Mucosa of rectum (tissue), 2 donors: ENCODE data around the gene CYFIP2.

Experiments
- H3K27ac ChIP-seq, 2 donors: one replicate each; pipeline ENCODE4 v1.7.0; 2013; ENCODE audit warnings: inconsistent platforms in 2 of 2, low read depth in 2 of 2, low read length in 2 of 2
- H3K27me3 ChIP-seq, 2 donors: one replicate each; pipeline ENCODE4 v1.7.0; 2013; ENCODE audit warnings: low read length in 2 of 2; ENCODE audit not compliant: control insufficient read depth in 2 of 2, insufficient read depth in 2 of 2
- H3K36me3 ChIP-seq, 2 donors: one replicate each; pipeline ENCODE4 v1.7.0; 2013; ENCODE audit warnings: low read length in 2 of 2; ENCODE audit not compliant: control insufficient read depth in 2 of 2, insufficient read depth in 2 of 2
- H3K4me1 ChIP-seq, 2 donors: one replicate each; pipeline ENCODE4 v1.7.0; 2013; ENCODE audit warnings: low read length in 2 of 2, mild to moderate bottlenecking in 1 of 2; ENCODE audit not compliant: control insufficient read depth in 2 of 2, insufficient read depth in 2 of 2
- H3K4me3 ChIP-seq, 2 donors: one replicate each; pipeline ENCODE4 v1.7.0; 2013; ENCODE audit warnings: low read length in 2 of 2
- H3K9ac ChIP-seq, 2 donors: one replicate each; pipeline ENCODE4 v1.7.0; 2013; ENCODE audit warnings: low read length in 2 of 2, low read depth in 1 of 2, mild to moderate bottlenecking in 1 of 2
- H3K9me3 ChIP-seq, 2 donors: one replicate each; pipeline ENCODE4 v1.7.0; 2013; ENCODE audit warnings: low read length in 2 of 2; ENCODE audit not compliant: control insufficient read depth in 2 of 2
- donor health status: healthy.
- donor health status: Normal muscosa, but diverticular disease.

Gene CYFIP2

GRCh38 chr5:157342822-157343402 is 77.0 kb downstream of the CYFIP2 start:
- Histone ChIP-seq H3K9me3 (no peaks in the 10 kb centered on the region), H3K4me1 (no peaks in the 10 kb centered on the region), H3K27me3 (no peaks in the 10 kb centered on the region), H3K4me3 (no peak overlapping the region), H3K27ac (no peak overlapping the region), H3K9ac (no peak overlapping the region), H3K36me3 (peaks cover 0 to 3% of the 10 kb centered on the region in 2 donors)

- no peak overlapping the region for H3K27ac ChIP-seq
- H3K36me3 ChIP-seq: peaks cover 0 to 3% of the 10 kb centered on the region in 2 donors
- H3K4me1 ChIP-seq: no peaks in the 10 kb centered on the region
- no peaks in the 10 kb centered on the region for H3K27me3 ChIP-seq
- H3K9ac ChIP-seq: no peak overlapping the region
- H3K9me3 ChIP-seq: no peaks in the 10 kb centered on the region
- H3K4me3 ChIP-seq: no peak overlapping the region
Observed at GRCh38 chr5:157343842-157344790, 78.2 kb downstream of the CYFIP2 start.

- Histone ChIP-seq H3K27ac (no peak overlapping the region), H3K9ac (no peak overlapping the region), H3K4me1 (no peaks in the 10 kb centered on the region), H3K36me3 (peaks cover 0 to 3% of the 10 kb centered on the region in 2 donors), H3K27me3 (no peaks in the 10 kb centered on the region), H3K4me3 (no peak overlapping the region), H3K9me3 (no peaks in the 10 kb centered on the region)
Observed at GRCh38 chr5:157345067-157345466, 79.1 kb downstream of the CYFIP2 start.

GRCh38 chr5:157345485-157345884 is 79.6 kb downstream of the CYFIP2 start:
- H3K36me3 ChIP-seq: peaks cover 0 to 3% of the 10 kb centered on the region in 2 donors
- H3K4me3 ChIP-seq: no peak overlapping the region
- H3K9me3 ChIP-seq: no peaks in the 10 kb centered on the region
- H3K27ac ChIP-seq: no peak overlapping the region
- no peak overlapping the region for H3K9ac ChIP-seq
- no peaks in the 10 kb centered on the region for H3K27me3 ChIP-seq
- no peaks in the 10 kb centered on the region for H3K4me1 ChIP-seq

- Histone ChIP-seq H3K36me3 (no peaks in the 10 kb centered on the region), H3K9me3 (no peaks in the 10 kb centered on the region), H3K9ac (no peak overlapping the region), H3K4me3 (no peak overlapping the region), H3K27ac (no peak overlapping the region), H3K4me1 (no peaks in the 10 kb centered on the region), H3K27me3 (no peaks in the 10 kb centered on the region)
Observed at GRCh38 chr5:157347301-157348048, 81.6 kb downstream of the CYFIP2 start.

- no peak overlapping the region for H3K4me3 ChIP-seq
- H3K36me3 ChIP-seq: no peaks in the 10 kb centered on the region
- H3K4me1 ChIP-seq: no peaks in the 10 kb centered on the region
- no peak overlapping the region for H3K27ac ChIP-seq
- no peaks in the 10 kb centered on the region for H3K9me3 ChIP-seq
- no peak overlapping the region for H3K9ac ChIP-seq
- H3K27me3 ChIP-seq: no peaks in the 10 kb centered on the region
Observed at GRCh38 chr5:157348049-157348400, 82.1 kb downstream of the CYFIP2 start.

- no peak overlapping the region for H3K27ac ChIP-seq
- no peaks in the 10 kb centered on the region for H3K27me3 ChIP-seq
- no peaks in the 10 kb centered on the region for H3K4me1 ChIP-seq
- H3K36me3 ChIP-seq: no peaks in the 10 kb centered on the region
- no peaks in the 10 kb centered on the region for H3K9me3 ChIP-seq
- no peak overlapping the region for H3K4me3 ChIP-seq
- no peak overlapping the region for H3K9ac ChIP-seq
Observed at GRCh38 chr5:157350939-157351801, 85.2 kb downstream of the CYFIP2 start.

- no peak overlapping the region for H3K4me3 ChIP-seq
- H3K4me1 ChIP-seq: no peaks in the 10 kb centered on the region
- no peak overlapping the region for H3K27ac ChIP-seq
- H3K36me3 ChIP-seq: no peaks in the 10 kb centered on the region
- H3K27me3 ChIP-seq: no peaks in the 10 kb centered on the region
- no peak overlapping the region for H3K9ac ChIP-seq
- H3K9me3 ChIP-seq: no peaks in the 10 kb centered on the region
Observed at GRCh38 chr5:157351802-157352092, 85.8 kb downstream of the CYFIP2 start.

- Histone ChIP-seq H3K4me3 (no peak overlapping the region), H3K9me3 (no peaks in the 10 kb centered on the region), H3K9ac (no peak overlapping the region), H3K27me3 (no peaks in the 10 kb centered on the region), H3K4me1 (no peaks in the 10 kb centered on the region), H3K36me3 (no peaks in the 10 kb centered on the region), H3K27ac (no peak overlapping the region)
Observed at GRCh38 chr5:157352756-157353340, 86.9 kb downstream of the CYFIP2 start.
